ENCODE data around the gene FAM193B. TPM values are rescaled to one million over a fixed set of nuclear protein-coding genes. Genes with fewer than 3 reads are reported as not detected.

The FAM193B gene
- polyA plus RNA-seq, 1 experiment = 31.9 TPM

DNA sequence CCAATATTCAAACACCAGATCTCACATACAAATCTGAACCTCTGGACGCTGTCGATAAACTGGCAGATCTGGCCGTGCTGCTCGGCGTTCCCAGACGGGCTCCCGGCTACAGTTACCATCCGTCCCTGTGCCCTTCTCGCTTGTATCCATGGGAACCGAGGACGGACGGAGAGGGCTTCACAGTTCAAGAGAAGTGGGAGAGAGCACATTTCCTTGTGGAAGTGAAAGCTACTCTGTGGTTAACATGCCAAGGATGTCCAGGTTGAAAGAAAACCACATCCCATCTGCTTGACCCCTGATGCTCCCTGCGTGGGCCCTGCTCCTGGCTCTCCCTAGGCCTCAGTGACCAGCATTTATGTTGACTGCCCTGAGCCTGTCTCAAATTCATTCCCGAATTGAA lies 74.6 kb downstream of the FAM193B start:
- Histone ChIP-seq H3K27me3 (ENCODE audit: control insufficient read depth, insufficient read depth, low read length) (no peaks in the 10 kb centered on the region), H3K36me3 (ENCODE audit: control insufficient read depth, insufficient read depth, low read length) (peaks cover 28% of the 10 kb centered on the region), H3K4me3 (ENCODE audit: low read depth, low read length) (no peak overlapping the region)
- TF ChIP-seq, protein P1, sequence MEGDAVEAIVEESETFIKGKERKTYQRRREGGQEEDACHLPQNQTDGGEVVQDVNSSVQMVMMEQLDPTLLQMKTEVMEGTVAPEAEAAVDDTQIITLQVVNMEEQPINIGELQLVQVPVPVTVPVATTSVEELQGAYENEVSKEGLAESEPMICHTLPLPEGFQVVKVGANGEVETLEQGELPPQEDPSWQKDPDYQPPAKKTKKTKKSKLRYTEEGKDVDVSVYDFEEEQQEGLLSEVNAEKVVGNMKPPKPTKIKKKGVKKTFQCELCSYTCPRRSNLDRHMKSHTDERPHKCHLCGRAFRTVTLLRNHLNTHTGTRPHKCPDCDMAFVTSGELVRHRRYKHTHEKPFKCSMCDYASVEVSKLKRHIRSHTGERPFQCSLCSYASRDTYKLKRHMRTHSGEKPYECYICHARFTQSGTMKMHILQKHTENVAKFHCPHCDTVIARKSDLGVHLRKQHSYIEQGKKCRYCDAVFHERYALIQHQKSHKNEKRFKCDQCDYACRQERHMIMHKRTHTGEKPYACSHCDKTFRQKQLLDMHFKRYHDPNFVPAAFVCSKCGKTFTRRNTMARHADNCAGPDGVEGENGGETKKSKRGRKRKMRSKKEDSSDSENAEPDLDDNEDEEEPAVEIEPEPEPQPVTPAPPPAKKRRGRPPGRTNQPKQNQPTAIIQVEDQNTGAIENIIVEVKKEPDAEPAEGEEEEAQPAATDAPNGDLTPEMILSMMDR (IDR thresholded peaks at IDR 0.05; ENCODE audit: insufficient read depth, low read depth, low read length) = no peak
- no peak for DNase-seq (ENCODE audit: low read depth)
- POLR2A ChIA-PET = interaction anchor here (0.6 to 1.4 kb wide), 4 partner anchors 10 to 69 kb away, joined by 3 to 4 read pairs (median 3); partner anchors contain the start of gene GRK6
- CTCF ChIA-PET = interaction anchor here (1.9 to 8.3 kb wide), 2 partner anchors 14 to 21 kb away, joined by 12 to 85 read pairs; partner anchors contain the start of gene PDLIM7

DNA sequence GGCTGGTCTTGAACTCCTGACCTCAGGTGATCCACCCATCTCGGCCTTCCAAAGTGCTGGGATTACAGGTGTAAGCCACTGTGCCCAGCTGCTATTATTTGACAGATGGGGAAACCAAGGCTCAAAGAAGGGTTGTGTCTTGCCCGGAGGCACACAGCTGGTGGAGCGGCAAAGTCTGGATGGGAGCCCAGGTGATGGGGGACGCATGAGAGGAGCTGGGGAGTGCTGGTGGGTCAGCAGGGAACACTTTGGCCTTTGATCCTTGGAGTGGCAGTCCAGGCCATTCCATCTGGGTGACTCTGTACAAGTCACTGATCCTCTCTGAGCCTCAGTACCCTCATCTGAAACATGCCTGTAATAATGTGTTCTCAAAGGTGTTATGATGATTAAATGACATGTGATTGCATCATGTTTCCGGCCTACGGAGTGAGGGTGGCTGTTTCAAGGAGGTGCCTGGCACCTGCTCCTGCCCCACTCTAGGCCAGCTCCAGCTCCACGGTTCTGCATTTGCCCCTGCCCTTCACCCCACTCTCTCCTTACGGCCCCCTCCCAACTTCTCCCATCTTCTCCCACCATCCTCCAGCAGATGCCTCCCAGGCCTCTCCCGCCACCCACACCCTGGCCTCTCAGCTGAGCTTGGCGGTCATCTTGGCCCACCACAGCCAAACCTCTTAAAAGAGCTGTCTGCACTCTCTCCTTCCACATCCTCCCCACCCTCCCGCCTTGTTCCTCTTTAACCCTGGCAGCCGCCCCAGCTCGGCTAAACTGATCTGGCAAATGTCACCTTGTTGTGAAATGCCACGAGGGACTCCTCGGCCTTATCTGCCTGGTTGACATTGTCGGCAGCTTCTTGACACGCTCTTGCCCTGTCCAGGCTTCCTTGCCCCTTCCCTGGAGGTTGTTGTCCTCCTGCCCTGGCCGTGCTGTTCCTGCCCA lies 75.4 kb downstream of the FAM193B start:
- TF ChIP-seq, protein P1 (IDR thresholded peaks at IDR 0.05; ENCODE audit: insufficient read depth, low read depth, low read length) = no peak
- Histone ChIP-seq H3K4me3 (ENCODE audit: low read depth, low read length) (no peak overlapping the region), H3K36me3 (ENCODE audit: control insufficient read depth, insufficient read depth, low read length) (peaks cover 21% of the 10 kb centered on the region), H3K27me3 (ENCODE audit: control insufficient read depth, insufficient read depth, low read length) (no peaks in the 10 kb centered on the region)
- DNase-seq (ENCODE audit: low read depth) = no peak
- ChIA-PET CTCF (interaction anchor here (0.8 to 8.3 kb wide), 8 partner anchors 10 to 169 kb away, joined by 3 to 85 read pairs (median 6); partner anchors contain the start of gene PDLIM7), POLR2A (interaction anchor here (0.6 to 1.4 kb wide), 4 partner anchors 12 to 69 kb away, joined by 3 to 4 read pairs (median 3); no protein-coding TSS in a partner anchor)

DNA sequence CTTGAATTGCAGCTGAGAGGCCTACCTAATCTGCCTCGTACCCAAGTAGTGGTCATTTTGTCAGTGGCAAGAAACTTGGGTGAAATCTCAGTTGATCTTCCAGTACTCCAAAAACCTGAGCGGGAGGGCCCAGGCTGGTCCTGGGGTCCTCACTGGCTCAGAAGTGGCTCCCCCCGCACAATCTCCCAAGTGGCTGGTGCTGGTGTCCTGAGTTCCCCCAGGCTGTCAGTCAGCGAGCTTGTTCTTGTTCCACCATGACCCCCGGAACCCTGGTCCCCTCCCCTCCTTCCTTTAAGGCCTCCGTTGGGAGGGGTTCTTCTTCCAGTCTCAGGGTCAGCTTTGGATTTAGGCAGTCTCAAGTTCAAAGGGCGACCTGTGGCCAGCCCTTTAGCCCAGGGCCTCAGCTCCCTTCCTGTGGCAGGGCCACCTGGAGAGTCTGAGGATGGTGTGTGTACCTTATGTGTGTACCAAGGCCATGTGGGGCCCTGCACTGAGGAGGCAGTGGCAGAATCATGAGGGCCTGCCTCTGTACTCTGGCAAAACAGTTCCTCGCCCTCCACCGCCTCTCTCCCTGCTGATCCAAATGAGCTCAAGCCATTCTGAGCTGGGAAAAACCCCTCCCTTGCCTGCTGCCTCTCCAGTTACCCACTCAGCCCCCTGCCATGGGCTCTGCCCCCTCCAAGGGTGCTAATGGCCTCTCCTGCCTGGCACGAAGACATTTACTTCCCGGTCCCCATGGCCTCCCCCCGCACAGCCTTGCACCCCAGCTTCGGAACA lies 76.5 kb downstream of the FAM193B start:
- ChIA-PET POLR2A (interaction anchor here (0.7 to 1.0 kb wide), 3 partner anchors 13 to 17 kb away, joined by 3 to 5 read pairs (median 3); no protein-coding TSS in a partner anchor), CTCF (interaction anchor here (0.8 to 8.3 kb wide), 11 partner anchors 9 to 168 kb away, joined by 3 to 85 read pairs (median 5); partner anchors contain the start of gene PDLIM7)
- no peak for DNase-seq (ENCODE audit: low read depth)
- TF ChIP-seq, protein P1 (IDR thresholded peaks at IDR 0.05; ENCODE audit: insufficient read depth, low read depth, low read length) = no peak
- peaks cover 10% of the 10 kb centered on the region for H3K36me3 ChIP-seq (ENCODE audit: control insufficient read depth, insufficient read depth, low read length)
- H3K27me3 ChIP-seq (ENCODE audit: control insufficient read depth, insufficient read depth, low read length) = no peaks in the 10 kb centered on the region
- H3K4me3 ChIP-seq (ENCODE audit: low read depth, low read length) = no peak overlapping the region

DNA sequence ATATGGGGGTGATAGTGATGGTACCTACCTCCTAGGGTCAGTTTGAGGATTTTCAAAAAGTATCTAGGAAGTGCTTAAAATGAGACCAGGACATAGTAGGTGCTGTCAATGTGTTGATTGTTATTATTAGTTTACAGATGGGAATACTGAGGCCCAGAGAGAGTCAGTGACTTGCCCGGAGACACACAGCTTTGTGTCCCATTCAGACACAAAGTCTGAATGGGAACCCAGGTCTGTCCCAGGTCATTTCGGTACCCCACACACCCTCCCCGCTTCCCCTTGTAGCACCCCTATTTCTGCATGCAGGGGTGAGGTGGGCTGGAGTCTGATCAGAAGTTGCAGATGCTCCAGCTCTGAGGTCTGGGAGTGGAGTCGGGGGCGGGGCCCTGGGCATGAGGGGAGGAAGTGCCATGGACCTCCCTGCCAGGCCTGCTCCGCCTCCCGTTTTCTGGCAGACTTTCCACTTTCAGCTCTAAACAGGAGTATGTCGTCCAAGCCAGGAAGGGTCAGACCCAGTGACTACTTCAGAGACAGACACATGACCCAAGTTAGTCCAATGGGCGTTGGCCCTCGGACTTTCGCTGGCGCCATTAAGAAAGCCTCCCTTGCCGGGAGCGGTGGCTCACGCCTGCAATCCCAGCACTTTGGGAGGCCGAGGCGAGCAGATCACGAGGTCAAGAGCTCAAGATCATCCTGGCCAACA lies 77.7 kb downstream of the FAM193B start:
- CTCF ChIA-PET = interaction anchor here (0.9 to 8.3 kb wide), 7 partner anchors 12 to 72 kb away, joined by 3 to 85 read pairs (median 4); partner anchors contain the start of gene PDLIM7
- DNase-seq (ENCODE audit: low read depth) = no peak
- TF ChIP-seq, protein P1 (IDR thresholded peaks at IDR 0.05; ENCODE audit: insufficient read depth, low read depth, low read length) = no peak
- POLR2A ChIA-PET = no interaction called here
- H3K36me3 ChIP-seq (ENCODE audit: control insufficient read depth, insufficient read depth, low read length) = peaks cover 5% of the 10 kb centered on the region
- no peaks in the 10 kb centered on the region for H3K27me3 ChIP-seq (ENCODE audit: control insufficient read depth, insufficient read depth, low read length)
- H3K4me3 ChIP-seq (ENCODE audit: low read depth, low read length) = no peak overlapping the region
